ENCODE measurements around the gene AKAP7.

- TF ChIP-seq CTCF (IDR thresholded peaks at IDR 0.05) (no peak), EZH2 (IDR thresholded peaks at IDR 0.05; ENCODE audit: borderline replicate concordance, insufficient read depth, low read depth, low read length, poor library complexity, severe bottlenecking) (no peak)
Observed at GRCh38 chr6:131103901-131104300, 31.4 kb upstream of the AKAP7 start.

Measured in B cell (primary cell).